ENCODE measurements around the gene PMF1. TPM values are rescaled to one million over a fixed set of nuclear protein-coding genes. Genes with fewer than 3 reads are reported as not detected.

The PMF1 gene
- total RNA-seq, 3 donors from 2014 or later: 184 to 201 (median 192) TPM

DNA sequence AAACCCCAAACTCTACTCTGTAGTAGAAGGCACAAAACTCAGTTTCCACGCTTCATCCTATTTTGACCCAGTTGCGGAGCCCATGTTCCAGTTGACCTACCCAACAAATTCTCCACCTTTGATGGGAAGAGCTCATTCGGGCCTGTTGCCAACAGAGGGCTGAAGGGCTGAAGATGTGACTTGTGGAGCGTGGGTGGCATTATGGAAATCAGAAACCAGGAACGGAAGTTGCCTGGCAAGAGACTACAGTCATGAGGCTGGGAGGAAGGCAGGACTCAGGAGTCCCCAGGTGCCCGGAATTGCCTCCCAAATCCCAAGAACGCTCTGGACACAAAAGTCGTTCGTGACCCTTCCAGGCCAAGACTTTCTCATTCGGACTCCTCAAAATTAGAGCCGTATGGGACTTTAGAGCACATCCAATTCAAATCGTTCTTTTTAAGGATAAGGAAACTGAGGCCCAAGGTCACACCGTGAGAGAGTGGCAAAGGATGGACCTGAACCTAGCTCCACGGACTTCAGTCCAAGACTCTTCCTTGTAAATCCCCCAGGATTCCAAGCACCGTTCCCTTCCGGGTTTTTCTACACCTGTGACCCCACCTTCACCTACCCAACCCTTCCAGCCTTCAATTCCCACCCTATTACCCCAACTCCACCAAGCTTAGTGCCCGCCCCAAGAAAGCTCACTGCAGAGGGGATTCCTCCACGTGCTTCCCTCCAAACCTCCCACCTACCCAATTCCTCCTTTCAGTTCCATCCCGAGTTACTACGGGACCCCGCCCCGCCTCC is 69.1 kb downstream of the PMF1 start:
- ATAC-seq (no peak), DNase-seq (no peak)
- H3K4me3 Mint-ChIP-seq: peak overlapping the region; percentile 98

DNA sequence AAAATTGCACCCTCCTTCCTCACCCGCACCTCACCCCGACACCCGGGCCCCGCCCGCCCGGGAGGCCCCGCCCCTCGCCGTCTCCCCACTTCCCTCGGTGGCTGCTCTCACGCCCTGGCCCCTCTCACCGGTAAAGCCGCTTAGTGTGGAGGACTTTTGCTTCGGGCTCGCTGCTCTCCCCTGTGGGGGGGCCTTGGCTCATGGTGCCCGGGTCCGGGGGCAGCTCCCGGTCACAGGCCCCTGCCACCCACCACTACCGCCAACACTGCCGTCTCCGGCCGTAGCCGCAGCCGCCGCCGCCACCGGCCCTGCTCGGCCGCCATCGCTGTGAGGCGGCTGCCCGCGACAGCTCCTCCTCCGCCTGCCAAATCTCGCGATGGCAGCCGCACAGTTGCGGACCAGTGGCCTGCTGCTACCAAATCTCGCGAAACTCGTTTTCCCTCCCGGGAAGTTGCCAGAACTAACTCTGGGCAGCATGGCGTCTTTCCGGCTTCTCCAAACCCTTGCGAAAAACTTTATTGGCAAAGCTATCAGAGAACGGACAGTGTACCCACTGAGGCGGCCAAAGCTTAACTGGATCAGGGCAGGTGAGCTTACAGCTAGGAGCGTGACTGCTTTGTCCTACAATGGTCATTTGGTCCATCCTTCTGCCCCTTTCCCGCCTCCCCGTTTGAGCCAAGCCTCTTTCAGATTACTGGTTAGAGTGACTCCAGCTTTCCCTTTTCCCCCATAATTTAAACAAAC is 69.8 kb downstream of the PMF1 start, which contains the start of gene SMG5:
Gene SMG5 (minus strand): TSS at position 347 of the 744 bp plus-strand sequence. CDS start 145 bp downstream, at position 202.
- Mint-ChIP-seq H3K36me3 (ENCODE audit: insufficient read depth) (peaks cover 15% of the 10 kb centered on the region), H3K9me3 (no peaks in the 10 kb centered on the region), H3K4me3 (peak within 1 kb of the TSS; percentile 98), H3K27me3 (ENCODE audit: low read depth) (no peaks in the 10 kb centered on the region), H3K4me1 (ENCODE audit: low read depth) (peaks cover 34% of the 10 kb centered on the region)
- ATAC-seq (peak; percentile 91 to 95), DNase-seq (peak; percentile 93)

More for the DNA sequence above, 69.1 kb downstream of the PMF1 start:
- Mint-ChIP-seq H3K27me3 (ENCODE audit: low read depth) (no peaks in the 10 kb centered on the region), H3K36me3 (ENCODE audit: insufficient read depth) (peaks cover 22% of the 10 kb centered on the region), H3K4me1 (ENCODE audit: low read depth) (peaks cover 34% of the 10 kb centered on the region), H3K9me3 (no peaks in the 10 kb centered on the region)

DNA sequence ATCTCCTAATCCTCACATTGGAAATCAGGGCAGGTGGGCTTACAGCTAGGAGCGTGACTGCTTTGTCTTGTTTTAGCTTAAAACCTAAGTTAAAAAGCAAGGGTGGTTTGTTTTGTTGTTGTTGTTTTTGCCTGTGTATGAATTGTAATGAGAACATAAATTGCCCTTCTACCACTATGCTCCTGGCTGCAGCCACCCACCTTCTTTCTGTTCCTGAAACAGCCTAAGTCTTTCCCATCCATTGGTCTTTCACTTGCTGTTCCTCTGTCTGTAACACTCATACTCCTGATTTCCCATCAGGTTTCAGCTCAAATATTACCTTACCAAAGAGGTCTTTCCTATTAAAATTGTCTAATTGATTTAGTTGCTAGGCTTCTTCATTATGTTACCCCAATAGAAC is 70.7 kb downstream of the PMF1 start:
- H3K4me1 Mint-ChIP-seq (ENCODE audit: low read depth): peaks cover 34% of the 10 kb centered on the region

DNA sequence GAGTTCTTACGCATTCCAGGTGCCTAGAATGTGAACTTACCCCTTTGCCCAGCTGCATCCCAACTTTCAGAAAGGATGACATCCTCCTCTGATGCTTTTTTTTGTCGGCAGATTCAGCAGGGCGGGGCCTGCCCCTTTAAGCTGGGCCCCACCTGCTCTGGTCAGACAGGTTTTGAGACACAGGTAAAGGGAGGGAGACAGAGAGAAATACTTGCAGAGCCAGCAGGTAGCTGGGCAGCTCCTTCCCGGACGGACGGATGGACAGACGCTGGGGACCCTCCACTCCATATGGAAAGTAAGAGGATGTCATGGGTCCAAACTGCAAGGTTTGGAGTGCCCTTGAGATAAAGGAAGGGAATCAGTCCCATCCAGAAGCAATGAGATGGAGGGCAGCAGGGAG is 71.3 kb downstream of the PMF1 start, which contains the start of gene TMEM79:
Gene TMEM79 (plus strand): TSS at position 214 of the 400 bp plus-strand sequence. CDS start 902 bp downstream, outside the sequence.
- no peak for DNase-seq
- Mint-ChIP-seq H3K4me1 (ENCODE audit: low read depth) (peaks cover 34% of the 10 kb centered on the region), H3K9me3 (no peaks in the 10 kb centered on the region), H3K27me3 (ENCODE audit: low read depth) (no peaks in the 10 kb centered on the region), H3K36me3 (ENCODE audit: insufficient read depth) (peaks cover 9% of the 10 kb centered on the region), H3K4me3 (peak within 1 kb of the TSS; percentile 98)
- no peak for ATAC-seq

More for the DNA sequence above, 70.7 kb downstream of the PMF1 start:
- no peaks in the 10 kb centered on the region for H3K27me3 Mint-ChIP-seq (ENCODE audit: low read depth)
- H3K9me3 Mint-ChIP-seq: no peaks in the 10 kb centered on the region
- H3K36me3 Mint-ChIP-seq (ENCODE audit: insufficient read depth): peaks cover 7% of the 10 kb centered on the region
- no peak for DNase-seq
- ATAC-seq: no peak
- peak overlapping the region; percentile 98 for H3K4me3 Mint-ChIP-seq

DNA sequence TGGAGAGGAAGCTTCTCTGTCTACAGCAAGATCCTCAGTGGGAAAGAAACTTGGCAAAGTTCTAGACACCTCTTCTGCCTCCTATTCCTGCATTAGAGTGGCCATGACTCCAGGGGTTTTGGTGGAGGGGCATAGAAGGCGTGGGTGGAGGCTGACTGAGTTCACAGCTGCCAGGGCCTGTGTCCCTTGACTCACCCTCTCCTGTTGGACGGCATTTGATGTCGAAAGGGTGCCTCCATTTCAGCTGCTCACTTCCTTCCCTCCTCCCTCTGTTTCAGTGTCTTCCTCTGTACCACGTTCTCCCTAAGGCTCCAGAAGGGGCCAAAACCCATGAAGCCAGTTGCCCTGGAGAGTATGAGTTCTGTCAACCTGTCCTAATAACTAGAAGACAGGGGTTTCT is 72.0 kb downstream of the PMF1 start:
- Mint-ChIP-seq H3K36me3 (ENCODE audit: insufficient read depth) (peaks cover 11% of the 10 kb centered on the region), H3K27me3 (ENCODE audit: low read depth) (no peaks in the 10 kb centered on the region), H3K4me3 (no peak overlapping the region), H3K4me1 (ENCODE audit: low read depth) (peaks cover 34% of the 10 kb centered on the region), H3K9me3 (no peaks in the 10 kb centered on the region)
- ATAC-seq (no peak), DNase-seq (no peak)

DNA sequence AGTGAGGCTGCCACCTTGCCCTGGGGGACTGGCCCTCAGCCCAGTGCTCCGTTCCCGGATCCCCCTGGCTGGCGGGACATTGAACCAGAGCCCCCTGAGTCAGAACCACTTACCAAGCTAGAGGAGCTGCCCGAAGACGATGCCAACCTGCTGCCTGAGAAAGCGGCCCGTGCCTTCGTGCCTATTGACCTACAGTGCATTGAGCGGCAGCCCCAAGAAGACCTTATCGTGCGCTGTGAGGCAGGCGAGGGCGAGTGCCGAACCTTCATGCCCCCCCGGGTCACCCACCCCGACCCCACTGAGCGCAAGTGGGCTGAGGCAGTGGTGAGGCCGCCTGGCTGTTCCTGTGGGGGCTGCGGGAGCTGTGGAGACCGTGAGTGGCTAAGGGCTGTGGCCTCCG is 72.6 kb downstream of the PMF1 start:
- no peaks in the 10 kb centered on the region for H3K9me3 Mint-ChIP-seq
- no peak for DNase-seq
- no peak for ATAC-seq
- peaks cover 12% of the 10 kb centered on the region for H3K36me3 Mint-ChIP-seq (ENCODE audit: insufficient read depth)
- H3K27me3 Mint-ChIP-seq (ENCODE audit: low read depth): no peaks in the 10 kb centered on the region
- H3K4me1 Mint-ChIP-seq (ENCODE audit: low read depth): peaks cover 29% of the 10 kb centered on the region
- H3K4me3 Mint-ChIP-seq: no peak overlapping the region

DNA sequence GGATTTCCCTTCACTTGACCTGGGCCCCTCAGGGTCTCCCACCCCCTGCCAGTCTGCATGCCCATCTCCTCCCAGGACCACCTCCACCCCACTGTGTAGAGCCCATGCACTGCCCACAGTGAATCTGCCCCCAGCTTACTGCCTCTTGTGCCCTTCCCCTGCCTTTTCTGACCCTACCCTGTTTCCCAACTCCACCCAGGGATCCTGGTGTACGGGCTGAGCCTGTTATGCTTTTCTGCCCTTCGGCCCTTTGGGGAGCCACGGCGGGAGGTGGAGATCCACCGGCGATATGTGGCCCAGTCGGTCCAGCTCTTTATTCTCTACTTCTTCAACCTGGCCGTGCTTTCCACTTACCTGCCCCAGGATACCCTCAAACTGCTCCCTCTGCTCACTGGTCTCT is 73.3 kb downstream of the PMF1 start:
- no peaks in the 10 kb centered on the region for H3K9me3 Mint-ChIP-seq
- no peak overlapping the region for H3K4me3 Mint-ChIP-seq
- no peak for ATAC-seq
- H3K36me3 Mint-ChIP-seq (ENCODE audit: insufficient read depth): peaks cover 14% of the 10 kb centered on the region
- no peak for DNase-seq
- H3K4me1 Mint-ChIP-seq (ENCODE audit: low read depth): peaks cover 23% of the 10 kb centered on the region
- no peaks in the 10 kb centered on the region for H3K27me3 Mint-ChIP-seq (ENCODE audit: low read depth)

Other genes starting within 250 kb of the PMF1 start
- 100 to 1,000 TPM; 144 to 174 (median 149) TPM for gene ARHGEF2, start 234.5 kb upstream of the PMF1 start, total RNA-seq
- 100 to 1,000 TPM; 167 to 183 (median 173) TPM for gene SSR2, start 192.1 kb upstream of the PMF1 start, total RNA-seq
- gene UBQLN4, start 159.2 kb upstream of the PMF1 start, total RNA-seq: 10 to 100 TPM; 52.9 to 57.3 (median 53.7) TPM
- gene LAMTOR2, start 158.2 kb upstream of the PMF1 start, total RNA-seq: 10 to 100 TPM; 56.6 to 62.3 (median 59.2) TPM
- under 1 TPM; 0.61 to 0.79 (median 0.63) TPM for gene RAB25, start 151.8 kb upstream of the PMF1 start, total RNA-seq
- under 1 TPM; 0.50 to 0.66 (median 0.57) TPM for gene MEX3A, start 130.5 kb upstream of the PMF1 start, total RNA-seq
- gene LMNA, start 98.3 kb upstream of the PMF1 start, total RNA-seq: 100 to 1,000 TPM; 113 to 162 (median 124) TPM
- 10 to 100 TPM; 31.7 to 51.5 (median 37.1) TPM for gene SEMA4A, start 59.4 kb upstream of the PMF1 start, total RNA-seq
- 10 to 100 TPM; 61.3 to 79.7 (median 73.0) TPM for gene SLC25A44, start 18.9 kb upstream of the PMF1 start, total RNA-seq
- 1 to 10 TPM; 2.0 to 2.5 (median 2.4) TPM for gene BGLAP, start 29.2 kb downstream of the PMF1 start, total RNA-seq
- gene PAQR6, start 35.0 kb downstream of the PMF1 start, total RNA-seq: 1 to 10 TPM; 2.0 to 3.6 (median 3.4) TPM
- gene SMG5, start 69.8 kb downstream of the PMF1 start, total RNA-seq: 100 to 1,000 TPM; 118 to 125 (median 123) TPM
- gene TMEM79, start 71.3 kb downstream of the PMF1 start, total RNA-seq: 1 to 10 TPM; 6.3 to 6.9 (median 6.4) TPM
- 10 to 100 TPM; 12.6 to 15.8 (median 13.2) TPM for gene GLMP, start 82.7 kb downstream of the PMF1 start, total RNA-seq
- under 1 TPM in 1 of 3 donors, not detected in 2; 0.42 TPM for gene VHLL, start 86.3 kb downstream of the PMF1 start, total RNA-seq
- 100 to 1,000 TPM; 694 to 815 (median 725) TPM for gene CCT3, start 125.3 kb downstream of the PMF1 start, total RNA-seq
- gene TSACC, start 125.5 kb downstream of the PMF1 start, total RNA-seq: under 1 TPM in 2 of 3 donors, not detected in 1; 0.37 to 0.43 TPM
- not detected for gene RHBG, start 156.2 kb downstream of the PMF1 start, total RNA-seq

Data from activated T-cell treated with anti-CD3 and anti-CD28 coated beads, Interleukin-2, amount 50 U/mL, for 4 hours (primary cell).